VCaP (cell line): ENCODE measurements around the gene NACC2.
A peak's percentile ranks its signal among the peaks of the same experiment; 100 is the strongest.

Source experiments
- H3K27ac ChIP-seq: fragments of 450-650 bp; 2 replicates; pipeline ENCODE4 v1.5.1; 2017
- TF ChIP-seq, protein P1 (sequence below): fragments of 450-650 bp; conservative IDR thresholded peaks from 2 replicates; pipeline ENCODE4 v1.5.1; 2017; ENCODE audit warnings: mild to moderate bottlenecking, moderate library complexity

The NACC2 gene

DNA sequence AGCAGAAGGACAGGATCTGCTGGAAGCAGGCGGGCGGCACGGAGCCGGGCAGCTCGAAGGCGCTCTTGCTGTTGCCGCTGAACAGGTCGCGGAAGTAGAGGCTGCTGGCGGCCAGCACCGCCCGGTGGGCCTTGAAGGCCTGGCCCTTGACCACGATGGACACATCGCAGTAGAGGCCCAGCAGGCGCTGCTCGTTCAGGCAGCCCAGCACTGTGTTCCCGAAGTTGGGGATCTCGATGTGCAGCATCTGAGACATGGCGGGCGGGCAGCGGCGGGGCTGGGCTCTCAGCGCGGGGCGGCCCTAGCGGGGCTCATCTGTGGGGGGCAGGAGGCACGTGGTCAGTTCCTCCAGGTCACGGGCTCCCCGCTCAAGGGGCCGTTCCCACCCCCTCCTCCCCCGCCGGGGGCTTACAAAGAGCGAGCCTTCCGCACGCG lies 44.8 kb downstream of the NACC2 start:
- peak overlapping the region; percentile 93; the same call in 1 of the 2 replicates for H3K27ac ChIP-seq
- TF ChIP-seq, protein P1, sequence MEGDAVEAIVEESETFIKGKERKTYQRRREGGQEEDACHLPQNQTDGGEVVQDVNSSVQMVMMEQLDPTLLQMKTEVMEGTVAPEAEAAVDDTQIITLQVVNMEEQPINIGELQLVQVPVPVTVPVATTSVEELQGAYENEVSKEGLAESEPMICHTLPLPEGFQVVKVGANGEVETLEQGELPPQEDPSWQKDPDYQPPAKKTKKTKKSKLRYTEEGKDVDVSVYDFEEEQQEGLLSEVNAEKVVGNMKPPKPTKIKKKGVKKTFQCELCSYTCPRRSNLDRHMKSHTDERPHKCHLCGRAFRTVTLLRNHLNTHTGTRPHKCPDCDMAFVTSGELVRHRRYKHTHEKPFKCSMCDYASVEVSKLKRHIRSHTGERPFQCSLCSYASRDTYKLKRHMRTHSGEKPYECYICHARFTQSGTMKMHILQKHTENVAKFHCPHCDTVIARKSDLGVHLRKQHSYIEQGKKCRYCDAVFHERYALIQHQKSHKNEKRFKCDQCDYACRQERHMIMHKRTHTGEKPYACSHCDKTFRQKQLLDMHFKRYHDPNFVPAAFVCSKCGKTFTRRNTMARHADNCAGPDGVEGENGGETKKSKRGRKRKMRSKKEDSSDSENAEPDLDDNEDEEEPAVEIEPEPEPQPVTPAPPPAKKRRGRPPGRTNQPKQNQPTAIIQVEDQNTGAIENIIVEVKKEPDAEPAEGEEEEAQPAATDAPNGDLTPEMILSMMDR: no peak

DNA sequence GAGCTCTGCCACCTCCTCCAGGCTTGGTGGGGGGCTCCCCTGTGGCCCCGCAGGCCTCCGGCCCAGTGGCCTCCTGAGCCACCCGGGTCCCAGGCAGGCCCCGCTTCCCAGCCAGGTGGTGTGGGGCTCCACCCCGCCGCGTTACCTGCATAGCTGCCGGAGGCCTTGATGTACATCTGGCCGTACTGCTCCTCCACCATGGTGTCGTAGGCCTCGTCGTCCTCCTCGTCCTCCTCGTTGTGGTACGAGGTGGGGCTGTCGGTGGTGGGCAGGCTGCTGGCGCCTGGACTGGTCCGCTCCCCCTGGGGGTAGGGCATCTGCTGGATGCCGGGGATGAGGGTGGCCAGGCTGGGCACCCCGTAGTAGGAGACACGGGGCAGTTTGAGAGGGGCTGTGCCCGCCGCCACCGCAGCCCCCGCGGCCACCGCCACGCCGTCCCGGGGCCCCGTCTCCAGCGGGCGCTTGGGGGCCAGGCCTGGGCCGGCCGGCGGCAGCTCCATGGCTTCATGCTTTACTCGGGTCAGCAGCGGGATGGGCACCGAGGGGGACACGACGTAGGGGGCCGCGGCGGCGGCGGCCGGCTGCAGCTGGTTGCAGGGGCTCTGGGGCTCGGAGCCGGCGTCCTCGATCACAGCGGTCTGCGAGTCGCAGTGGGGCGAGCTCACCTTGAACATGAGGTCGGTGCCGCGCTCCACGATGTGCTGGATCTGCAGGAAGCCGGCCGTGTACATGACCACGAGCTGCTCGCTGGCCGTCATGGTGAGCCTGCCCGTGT lies 45.4 kb downstream of the NACC2 start:
- TF ChIP-seq, protein P1: no peak
- no peak overlapping the region for H3K27ac ChIP-seq

DNA sequence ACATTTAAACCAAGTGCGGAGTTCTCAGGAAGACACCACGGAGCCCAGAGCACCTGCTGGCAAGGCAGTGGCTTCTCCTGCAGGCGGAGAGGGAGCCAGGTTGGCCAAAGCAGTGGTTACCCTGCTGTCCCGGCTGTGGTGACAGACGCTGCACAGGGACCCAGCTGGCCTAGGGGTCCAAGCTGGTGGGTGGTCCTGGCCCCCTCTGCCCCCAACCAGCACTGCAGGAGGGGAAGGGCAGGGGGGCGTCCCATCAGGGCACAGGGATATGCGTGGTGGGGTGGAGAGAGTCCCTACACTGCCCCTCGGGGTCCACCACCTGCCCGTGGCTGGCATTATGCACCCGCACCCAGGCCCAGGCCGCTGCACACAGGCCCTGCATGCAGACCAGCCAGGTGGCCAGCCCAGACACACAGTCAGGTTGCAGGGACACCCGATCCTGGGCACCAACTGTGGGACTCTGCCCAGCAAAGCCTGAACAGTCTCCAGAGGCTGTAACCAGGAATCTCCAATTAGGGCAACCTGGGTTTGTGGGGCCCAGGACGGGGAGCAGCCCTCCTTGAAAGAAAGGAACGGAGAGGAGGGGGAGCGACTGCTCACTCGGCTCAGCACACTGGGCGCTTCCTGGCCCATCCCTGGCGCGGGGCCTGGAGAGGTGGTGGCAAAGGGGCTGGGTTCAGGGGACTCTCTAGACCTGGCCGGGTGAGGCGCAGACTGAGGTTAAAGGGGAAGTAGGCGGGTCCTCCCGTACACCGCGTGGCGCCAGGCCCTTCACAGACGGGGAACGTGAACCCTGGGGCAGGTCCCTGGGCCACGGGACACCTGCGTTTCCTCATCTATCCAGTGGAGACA lies 46.3 kb downstream of the NACC2 start:
- H3K27ac ChIP-seq: no peak overlapping the region
- TF ChIP-seq, protein P1: no peak

DNA sequence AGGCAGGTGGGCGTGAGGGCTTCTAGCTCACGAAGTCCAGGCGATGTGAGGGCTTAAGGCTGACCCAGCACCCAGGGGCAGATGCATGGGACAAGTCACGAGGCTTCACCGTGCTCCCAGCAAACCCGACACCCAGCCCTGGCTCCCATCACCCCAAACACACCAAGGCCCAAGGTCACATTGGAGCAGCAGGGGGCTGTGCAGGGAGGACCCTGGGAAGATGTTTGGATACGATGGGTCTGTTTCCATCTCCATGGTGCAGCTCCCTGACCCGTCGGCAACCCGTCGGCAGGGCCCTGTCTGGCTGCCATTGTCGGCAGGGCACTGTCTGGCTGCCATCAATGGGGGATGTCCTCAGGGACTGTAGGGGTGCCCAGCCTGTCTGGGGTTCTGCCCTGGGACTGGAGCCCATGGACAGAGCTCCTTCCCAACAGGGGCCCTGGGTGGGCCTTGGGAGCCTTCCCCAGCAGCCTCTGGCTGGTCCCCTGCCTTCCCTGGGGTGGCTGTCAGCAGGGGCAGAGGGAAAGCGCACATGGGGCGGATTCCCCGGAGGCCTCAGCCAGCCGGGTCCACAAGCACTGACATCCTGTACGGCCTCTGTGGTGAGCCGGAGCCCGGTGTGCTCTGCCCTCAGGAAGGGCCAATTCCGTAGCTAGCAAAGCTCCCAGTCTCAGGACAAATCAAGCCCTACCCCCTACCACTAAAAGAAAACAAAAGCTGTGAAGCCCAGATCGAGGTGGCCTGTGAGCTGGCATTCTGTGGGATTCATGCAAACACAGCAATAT lies 47.1 kb downstream of the NACC2 start:
- no peak overlapping the region for H3K27ac ChIP-seq
- TF ChIP-seq, protein P1: no peak

DNA sequence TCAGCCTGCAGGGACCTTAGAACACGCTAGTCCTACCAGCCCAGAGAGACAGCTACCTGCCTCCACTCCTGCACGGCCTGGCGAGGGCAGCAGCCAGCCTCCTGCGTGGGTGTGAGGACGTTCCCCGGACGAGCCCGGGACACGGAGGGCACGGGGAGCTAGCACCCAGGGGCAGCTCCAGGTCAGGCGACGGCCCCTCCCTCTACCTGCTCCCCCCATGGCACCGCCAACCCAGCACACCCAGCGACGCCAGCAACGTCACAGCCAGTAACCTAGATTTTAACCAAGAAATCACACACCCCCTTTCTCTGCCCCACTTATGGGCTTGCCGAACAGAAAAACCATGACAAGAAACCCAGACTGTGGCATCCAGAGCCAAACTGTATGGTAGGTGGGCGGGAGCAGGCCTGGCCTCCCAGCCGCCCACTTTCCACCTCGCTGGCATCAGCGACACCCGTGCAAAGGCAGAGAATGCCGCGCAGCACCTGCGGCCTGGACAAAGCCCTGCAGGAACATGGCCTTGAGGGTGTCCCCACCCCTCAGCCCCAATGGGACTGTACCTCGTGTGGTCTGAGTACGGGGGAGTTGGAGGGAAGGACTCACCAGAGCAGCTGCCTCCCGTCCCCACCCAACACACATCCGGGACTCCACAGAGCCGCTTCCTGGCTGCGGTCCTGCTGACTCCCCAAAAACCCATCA lies 47.9 kb downstream of the NACC2 start:
- TF ChIP-seq, protein P1: no peak
- H3K27ac ChIP-seq: no peak overlapping the region

DNA sequence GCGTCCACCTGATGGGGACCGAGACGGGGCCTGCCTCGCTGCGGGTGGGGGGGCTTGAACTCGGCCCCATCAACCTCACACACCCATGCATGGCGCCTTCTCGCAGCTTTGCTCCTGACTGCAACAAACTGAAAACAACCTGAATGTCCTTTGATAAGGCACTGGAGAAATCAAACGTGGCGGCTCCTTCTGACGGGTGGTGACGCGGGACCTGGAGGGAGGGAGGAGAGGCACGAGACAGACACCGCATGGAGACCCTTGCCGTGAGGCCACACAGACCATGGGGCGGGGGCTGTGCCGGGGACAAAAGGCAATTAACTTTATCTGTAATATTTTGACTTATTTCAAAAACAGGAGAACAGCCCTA lies 48.6 kb downstream of the NACC2 start:
- TF ChIP-seq, protein P1: no peak
- no peak overlapping the region for H3K27ac ChIP-seq
